Endothelial cell of umbilical vein (primary cell): ENCODE measurements around the gene NPLOC4. TPM values are rescaled to one million over a fixed set of nuclear protein-coding genes. Genes with fewer than 3 reads are reported as not detected.

Source experiments
- BruUV-seq: library from RNA; stranded (reverse); fragments of 400-500 nt; replicated peaks from 2 replicates; lab custom pipeline; 2021; lab: Mats Ljungman, UMichigan
- CTCF ChIA-PET: fragments of 300-600, 350-600 bp; sonication (Branson Sonifier 250); formaldehyde crosslinking; loops from one replicate; lab custom pipeline; 2021; ENCODE audit warnings: antibody characterized with exemption, inconsistent platforms; lab: Charles Lee
- POLR2A ChIA-PET: fragments of 300-600, 350-600 bp; sonication (Branson Sonifier 250); formaldehyde crosslinking; loops from one replicate; lab custom pipeline; 2021; ENCODE audit warnings: antibody characterized with exemption, inconsistent platforms; lab: Charles Lee
- DNase-seq: peaks from one replicate; pipeline ENCODE4 v3.0.0-alpha.2; 2011; ENCODE audit warnings: low read depth, low spot score
- FAIRE-seq: peaks from 2 replicates; lab custom pipeline; 2011; peaks lifted over from hg19 to GRCh38; lab: Jason Lieb, UNC
- H2AFZ ChIP-seq: 2 replicates; pipeline ENCODE4 v1.6.0; 2012; ENCODE audit warnings: low read depth, low read length, control low read depth, inconsistent platforms
- H3K27ac ChIP-seq: 2 replicates; pipeline ENCODE4 v1.5.1; 2011; ENCODE audit warnings: low read depth, mild to moderate bottlenecking, control low read depth, low read length, moderate library complexity; ENCODE audit not compliant: insufficient read depth
- H3K27me3 ChIP-seq, 2 experiments: 2 replicates each; pipeline versions ENCODE4 v1.6.0 to v1.6.1; 2011; ENCODE audit warnings: low read length in 2 of 2, mixed read lengths in 1 of 2; ENCODE audit not compliant: control insufficient read depth in 2 of 2, insufficient read depth in 2 of 2
- H3K36me3 ChIP-seq, 2 experiments: 2 replicates in 1 of 2; 3 replicates in 1 of 2; pipeline ENCODE4 v1.5.1; 2011; ENCODE audit warnings: low read length in 2 of 2, mild to moderate bottlenecking in 1 of 2, moderate library complexity in 1 of 2; ENCODE audit not compliant: control insufficient read depth in 2 of 2, insufficient read depth in 2 of 2; ENCODE audit errors: extremely low read depth in 1 of 2
- H3K4me1 ChIP-seq: 3 replicates; pipeline ENCODE4 v1.5.1; 2011; ENCODE audit warnings: mild to moderate bottlenecking, low read length; ENCODE audit not compliant: control insufficient read depth, insufficient read depth; ENCODE audit errors: extremely low read depth
- H3K4me2 ChIP-seq: 2 replicates; pipeline ENCODE4 v1.6.1; 2011; ENCODE audit warnings: low read length, control low read depth, mixed read lengths; ENCODE audit not compliant: insufficient read depth
- H3K4me3 ChIP-seq, 3 experiments: fragments of 200-600 bp in 1 of 3; sonication (generic), shearing (Covaris generic) in 1 of 3; replicated peaks in 1 of 3; 2 replicates each; pipeline ENCODE4 v1.5.1; 2011 to 2016; ENCODE audit warnings: control low read depth in 3 of 3, low read length in 3 of 3, mild to moderate bottlenecking in 2 of 3, inconsistent platforms in 1 of 3, low read depth in 1 of 3, moderate library complexity in 1 of 3; ENCODE audit not compliant: insufficient read depth in 1 of 3
- H3K79me2 ChIP-seq: 2 replicates; pipeline ENCODE4 v1.6.0; 2012; ENCODE audit warnings: low read length, inconsistent platforms; ENCODE audit not compliant: control insufficient read depth, insufficient read depth
- H3K9ac ChIP-seq: replicated peaks from 2 replicates; pipeline ENCODE3; 2011; ENCODE audit warnings: low read length, control low read depth; ENCODE audit not compliant: insufficient read depth; ENCODE audit errors: extremely low read depth
- H3K9me1 ChIP-seq: replicated peaks from 3 replicates; pipeline ENCODE4 v1.6.0; 2011; ENCODE audit warnings: mild to moderate bottlenecking, low read length; ENCODE audit not compliant: control insufficient read depth, insufficient read depth; ENCODE audit errors: extremely low read depth
- H3K9me3 ChIP-seq: replicated peaks from 2 replicates; pipeline ENCODE4 v1.5.1; 2012; ENCODE audit warnings: low read length, inconsistent platforms; ENCODE audit not compliant: control insufficient read depth, insufficient read depth
- H4K20me1 ChIP-seq: replicated peaks from 2 replicates; pipeline ENCODE3; 2011; ENCODE audit warnings: mild to moderate bottlenecking, low read length; ENCODE audit not compliant: control insufficient read depth, insufficient read depth; ENCODE audit errors: extremely low read depth
- CTCF ChIP-seq, 2 donors: IDR thresholded peaks; 1 replicate in 1 of 2; 2 replicates in 1 of 2; pipeline ENCODE4 v1.5.1; 2011; ENCODE audit warnings: low read length in 2 of 2, mild to moderate bottlenecking in 2 of 2, moderate library complexity in 2 of 2, control low read depth in 1 of 2, inconsistent platforms in 1 of 2, low read depth in 1 of 2; ENCODE audit not compliant: insufficient read depth in 1 of 2; ENCODE audit errors: extremely low read depth in 1 of 2
- EZH2 ChIP-seq: IDR thresholded peaks from 2 replicates; pipeline ENCODE4 v1.6.1; 2012; ENCODE audit warnings: borderline replicate concordance, low read depth, mild to moderate bottlenecking, moderate library complexity, low read length, inconsistent platforms; ENCODE audit not compliant: severe bottlenecking
- FOS ChIP-seq: IDR thresholded peaks from 2 replicates; pipeline ENCODE4 v1.6.1; 2011; ENCODE audit warnings: mild to moderate bottlenecking, low read length, moderate library complexity, borderline replicate concordance; ENCODE audit not compliant: insufficient read depth
- GATA2 ChIP-seq: IDR thresholded peaks from 2 replicates; pipeline ENCODE4 v1.7.0; 2011; ENCODE audit warnings: low read depth, mild to moderate bottlenecking, moderate library complexity, mixed read lengths, low read length; ENCODE audit not compliant: insufficient read length, insufficient read depth
- JUN ChIP-seq: IDR thresholded peaks from 2 replicates; pipeline ENCODE4 v1.6.1; 2011; ENCODE audit warnings: borderline replicate concordance, low read depth; ENCODE audit not compliant: insufficient read length, insufficient read depth
- MAX ChIP-seq: IDR thresholded peaks from 2 replicates; pipeline ENCODE4 v1.6.1; 2011; ENCODE audit not compliant: insufficient read depth, insufficient read length
- MYC ChIP-seq: IDR thresholded peaks from one replicate; pipeline ENCODE4 v1.6.1; 2011; ENCODE audit warnings: mild to moderate bottlenecking, low read depth, low read length
- POLR2A ChIP-seq: IDR thresholded peaks from 2 replicates; pipeline ENCODE4 v1.6.1; 2012; ENCODE audit warnings: low read depth, mild to moderate bottlenecking, control low read depth, low read length
- POLR2AphosphoS5 ChIP-seq: IDR thresholded peaks from 2 replicates; pipeline ENCODE4 v1.6.1; 2012; ENCODE audit warnings: low read depth, mild to moderate bottlenecking, control low read depth, low read length, moderate library complexity; ENCODE audit not compliant: insufficient read depth
- dilution Hi-C: fragments of 300-500 bp; cut with MboI; formaldehyde crosslinking; loops from one replicate; pipeline ENCODE4 v1.15.0; 2019; ENCODE audit warnings: low sequenced_read_pairs; ENCODE audit not compliant: extremely low pct_ligation_motif_present
- intact Hi-C: fragments of 100-400 bp; cut with micrococcal nuclease; formaldehyde crosslinking; loops from one replicate; pipeline ENCODE4 v1.10.0; 2022
- polyA plus RNA-seq, 4 experiments: library from polyadenylated mRNA; depleted of rRNA in 3 of 4; stranded (reverse) in 3 of 4; unstranded in 1 of 4; fragments of >200 nt; gene quantifications; 2 replicates each; pipeline versions ENCODE4 v1.2.1 to v1.2.3, GENCODE V29; 2011 to 2012; ENCODE audit warnings: missing spikeins in 1 of 4
- total RNA-seq: library from RNA; stranded (reverse); gene quantifications from 2 replicates; pipeline ENCODE4 v1.2.3, GENCODE V29; 2021

The NPLOC4 gene
- total and polyA plus RNA-seq, 2 donors (not counting 3 experiments of a cell fraction or from before 2014, with no cell fraction given), result 150 to 175 TPM

- FAIRE-seq, result peak; percentile 97
- Histone ChIP-seq H2AFZ (peak within 1 kb of the TSS; percentile 13), H3K27me3 (no peaks in the 10 kb centered on the region), H3K79me2 (peaks cover 21% of the 10 kb centered on the region), H3K9me1 (no peaks in the 10 kb centered on the region), H4K20me1 (no peaks in the 10 kb centered on the region), H3K4me3 (peak within 1 kb of the TSS; percentile 34 to 76 (median 64)), H3K9ac (peak within 1 kb of the TSS; percentile 69), H3K27ac (peak within 1 kb of the TSS; percentile 36), H3K36me3 (peaks cover 4 to 19% of the 10 kb centered on the region in 2 experiments), H3K4me1 (peaks cover 18% of the 10 kb centered on the region), H3K9me3 (no peaks in the 10 kb centered on the region), H3K4me2 (peak within 1 kb of the TSS; percentile 72)
- peak; percentile 95 for DNase-seq
- TF ChIP-seq GATA2 (no peak), MAX (no peak), EZH2 (no peak), JUN (no peak), POLR2A (peak; percentile 90), CTCF (IDR thresholded peaks at IDR 0.05; ENCODE audit: extremely low read depth in 1 of 2, insufficient read depth in 1 of 2, low read depth in 1 of 2, low read length in 2 of 2) (no peak), MYC (peak; percentile 69), POLR2AphosphoS5 (peak; percentile 97), FOS (no peak)
- ChIA-PET CTCF (no interaction called here), POLR2A (interaction anchor here (1.0 kb wide), 1 partner anchor 17 kb away, joined by 3 read pairs; the partner anchor contains the start of genes ARL16 and HGS)
- dilution Hi-C loops (no loop called here), intact Hi-C loops (loop anchor here (1.0 to 2.0 kb wide), 2 partner anchors 18 to 30 kb away; partner anchors contain the start of genes HGS, NPLOC4 and TSPAN10)
- no TSS peak for BruUV-seq
Measured at GRCh38 chr17:81666342-81667191, 29.7 kb upstream of the NPLOC4 start, which contains the start of the genes CCDC137 and OXLD1. Gene CCDC137 (plus strand): TSS chr17:81666737. CDS start chr17:81666767, 30 bp downstream. Gene OXLD1 (minus strand): TSS chr17:81666605. CDS start chr17:81666577, 28 bp downstream.
